ENCODE measurements around the gene TMC6.

DNA sequence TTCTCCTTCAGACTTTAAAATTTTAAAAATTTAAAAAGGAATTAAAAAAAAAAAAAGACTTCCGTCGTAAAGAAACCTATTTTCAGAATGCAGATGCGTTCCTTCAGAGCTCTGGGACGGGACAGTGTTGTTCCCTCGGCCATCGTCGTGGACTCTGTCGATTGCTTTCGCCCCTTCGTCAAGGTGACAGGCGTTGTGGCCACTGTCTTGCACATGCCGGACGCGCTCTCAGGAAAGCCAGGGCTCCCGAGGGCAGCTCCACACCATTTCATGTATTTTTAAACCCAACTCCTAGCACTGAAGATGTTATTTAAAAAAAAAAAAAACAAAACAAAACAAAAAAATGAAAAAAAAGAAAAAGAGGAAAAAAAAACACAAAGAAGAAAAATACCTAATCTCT, 22.3 kb downstream of the TMC6 start:
- TF ChIP-seq, protein P1, sequence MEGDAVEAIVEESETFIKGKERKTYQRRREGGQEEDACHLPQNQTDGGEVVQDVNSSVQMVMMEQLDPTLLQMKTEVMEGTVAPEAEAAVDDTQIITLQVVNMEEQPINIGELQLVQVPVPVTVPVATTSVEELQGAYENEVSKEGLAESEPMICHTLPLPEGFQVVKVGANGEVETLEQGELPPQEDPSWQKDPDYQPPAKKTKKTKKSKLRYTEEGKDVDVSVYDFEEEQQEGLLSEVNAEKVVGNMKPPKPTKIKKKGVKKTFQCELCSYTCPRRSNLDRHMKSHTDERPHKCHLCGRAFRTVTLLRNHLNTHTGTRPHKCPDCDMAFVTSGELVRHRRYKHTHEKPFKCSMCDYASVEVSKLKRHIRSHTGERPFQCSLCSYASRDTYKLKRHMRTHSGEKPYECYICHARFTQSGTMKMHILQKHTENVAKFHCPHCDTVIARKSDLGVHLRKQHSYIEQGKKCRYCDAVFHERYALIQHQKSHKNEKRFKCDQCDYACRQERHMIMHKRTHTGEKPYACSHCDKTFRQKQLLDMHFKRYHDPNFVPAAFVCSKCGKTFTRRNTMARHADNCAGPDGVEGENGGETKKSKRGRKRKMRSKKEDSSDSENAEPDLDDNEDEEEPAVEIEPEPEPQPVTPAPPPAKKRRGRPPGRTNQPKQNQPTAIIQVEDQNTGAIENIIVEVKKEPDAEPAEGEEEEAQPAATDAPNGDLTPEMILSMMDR (IDR thresholded peaks at IDR 0.05; ENCODE audit: low read depth, low read length, missing input control) = no peak
- no peak for TF ChIP-seq RXRA (IDR thresholded peaks at IDR 0.05)
- TF ChIP-seq YY1 (IDR thresholded peaks at IDR 0.05) = no peak
- no peak for TF ChIP-seq SP1 (IDR thresholded peaks at IDR 0.05)
- TF ChIP-seq, protein P2, sequence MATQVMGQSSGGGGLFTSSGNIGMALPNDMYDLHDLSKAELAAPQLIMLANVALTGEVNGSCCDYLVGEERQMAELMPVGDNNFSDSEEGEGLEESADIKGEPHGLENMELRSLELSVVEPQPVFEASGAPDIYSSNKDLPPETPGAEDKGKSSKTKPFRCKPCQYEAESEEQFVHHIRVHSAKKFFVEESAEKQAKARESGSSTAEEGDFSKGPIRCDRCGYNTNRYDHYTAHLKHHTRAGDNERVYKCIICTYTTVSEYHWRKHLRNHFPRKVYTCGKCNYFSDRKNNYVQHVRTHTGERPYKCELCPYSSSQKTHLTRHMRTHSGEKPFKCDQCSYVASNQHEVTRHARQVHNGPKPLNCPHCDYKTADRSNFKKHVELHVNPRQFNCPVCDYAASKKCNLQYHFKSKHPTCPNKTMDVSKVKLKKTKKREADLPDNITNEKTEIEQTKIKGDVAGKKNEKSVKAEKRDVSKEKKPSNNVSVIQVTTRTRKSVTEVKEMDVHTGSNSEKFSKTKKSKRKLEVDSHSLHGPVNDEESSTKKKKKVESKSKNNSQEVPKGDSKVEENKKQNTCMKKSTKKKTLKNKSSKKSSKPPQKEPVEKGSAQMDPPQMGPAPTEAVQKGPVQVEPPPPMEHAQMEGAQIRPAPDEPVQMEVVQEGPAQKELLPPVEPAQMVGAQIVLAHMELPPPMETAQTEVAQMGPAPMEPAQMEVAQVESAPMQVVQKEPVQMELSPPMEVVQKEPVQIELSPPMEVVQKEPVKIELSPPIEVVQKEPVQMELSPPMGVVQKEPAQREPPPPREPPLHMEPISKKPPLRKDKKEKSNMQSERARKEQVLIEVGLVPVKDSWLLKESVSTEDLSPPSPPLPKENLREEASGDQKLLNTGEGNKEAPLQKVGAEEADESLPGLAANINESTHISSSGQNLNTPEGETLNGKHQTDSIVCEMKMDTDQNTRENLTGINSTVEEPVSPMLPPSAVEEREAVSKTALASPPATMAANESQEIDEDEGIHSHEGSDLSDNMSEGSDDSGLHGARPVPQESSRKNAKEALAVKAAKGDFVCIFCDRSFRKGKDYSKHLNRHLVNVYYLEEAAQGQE (IDR thresholded peaks at IDR 0.05) = no peak
- TF ChIP-seq GABPA (IDR thresholded peaks at IDR 0.05 in 1 of 2, conservative IDR thresholded peaks at IDR 0.05 in 1 of 2) = no peak
- TF ChIP-seq RAD21 (IDR thresholded peaks at IDR 0.05) = no peak
- no peak for TF ChIP-seq NR2F2 (IDR thresholded peaks at IDR 0.05)
